ENCODE data around the gene PHACTR4. TPM values are rescaled to one million over a fixed set of nuclear protein-coding genes. Genes with fewer than 3 reads are reported as not detected.
"Not testable (repeated sequence)": the region's sequence is repeated elsewhere in the genome, so short reads cannot be mapped to it uniquely, and the experiment has no call there.

The PHACTR4 gene
- polyA plus RNA-seq = 38.0 TPM
- long read RNA-seq, donor 1 = 0 reads
- long read RNA-seq, donor 2, full-length matches to known transcripts = 4 of 4 reads
- long read RNA-seq, donor 2, partial matches to known transcripts = 0 of 4 reads
- long read RNA-seq, donor 2, other reads (novel, unspliced or antisense) = 0 of 4 reads
- long read RNA-seq, donor 3 = 0 reads
- long read RNA-seq, donor 4 = 0 reads
- long read RNA-seq, donor 5, full-length matches to known transcripts = 2 of 2 reads
- long read RNA-seq, donor 5, partial matches to known transcripts = 0 of 2 reads
- long read RNA-seq, donor 5, other reads (novel, unspliced or antisense) = 0 of 2 reads
- long read RNA-seq, donor 6, partial matches to known transcripts = 5 of 7 reads
- long read RNA-seq, donor 6, other reads (novel, unspliced or antisense) = 0 of 7 reads
- long read RNA-seq, donor 7, partial matches to known transcripts = 0 of 3 reads
- long read RNA-seq, donor 7, other reads (novel, unspliced or antisense) = 0 of 3 reads
- long read RNA-seq, donor 8, full-length matches to known transcripts = 8 of 8 reads
- long read RNA-seq, donor 8, partial matches to known transcripts = 0 of 8 reads
- long read RNA-seq, donor 8, other reads (novel, unspliced or antisense) = 0 of 8 reads
- long read RNA-seq, donor 9, partial matches to known transcripts = 0 of 1 reads
- long read RNA-seq, donor 9, other reads (novel, unspliced or antisense) = 0 of 1 reads
- long read RNA-seq, donor 10, partial matches to known transcripts = 0 of 3 reads
- long read RNA-seq, donor 10, other reads (novel, unspliced or antisense) = 0 of 3 reads
- long read RNA-seq, donor 11, partial matches to known transcripts = 0 of 1 reads
- long read RNA-seq, donor 11, other reads (novel, unspliced or antisense) = 0 of 1 reads

DNA sequence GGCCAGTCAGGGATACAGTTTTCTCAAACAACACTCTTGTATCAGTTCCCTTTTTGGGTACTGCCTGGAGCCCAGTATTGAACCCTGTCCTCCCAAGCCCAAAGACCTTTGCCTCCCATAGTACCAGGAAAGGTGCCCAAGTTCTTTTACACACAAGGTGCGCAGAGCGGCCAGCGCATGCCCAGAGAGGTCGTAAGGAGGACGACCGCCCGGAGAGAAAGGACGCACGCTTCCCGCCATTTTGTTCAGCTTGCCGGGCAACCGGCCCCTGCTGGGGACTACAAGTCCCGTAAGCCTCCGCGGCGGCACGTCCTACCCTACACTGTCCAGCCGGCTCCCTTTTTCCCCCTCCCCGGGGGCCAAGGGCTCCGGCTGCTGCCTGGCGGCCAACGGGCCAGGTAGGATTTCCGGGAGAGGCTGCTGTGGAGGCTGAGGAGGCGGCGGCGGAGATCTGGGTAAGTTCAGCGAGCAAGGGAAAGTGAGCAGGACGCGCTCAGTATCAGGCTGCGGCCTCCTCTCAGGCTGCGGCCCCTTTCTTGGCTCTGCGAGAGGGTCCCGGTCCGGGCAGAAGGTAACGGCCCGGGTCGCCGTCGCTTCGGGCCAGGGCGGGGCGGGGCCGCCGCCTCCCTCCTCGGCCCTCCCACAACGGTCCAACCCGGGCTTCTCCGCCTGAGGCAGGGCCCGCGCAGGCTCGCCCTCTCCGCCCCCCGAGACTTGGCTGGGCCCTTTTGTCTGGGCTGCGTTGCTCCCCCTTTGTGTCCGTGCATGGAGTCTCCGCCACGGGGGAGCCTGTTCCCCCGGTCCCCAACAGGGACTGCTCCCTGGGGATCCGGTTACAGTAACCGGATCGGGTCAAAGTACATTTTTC lies at the start of gene PHACTR4:
Gene PHACTR4 (plus strand): TSS at position 370 of the 868 bp plus-strand sequence. CDS start 37,708 bp downstream, outside the sequence.
- Histone ChIP-seq H3K4me1 (ENCODE audit: control insufficient read depth, insufficient read depth, low read length) (peaks cover 22% of the 10 kb centered on the region), H3K9me3 (ENCODE audit: control insufficient read depth, low read depth, low read length) (no peaks in the 10 kb centered on the region), H3K36me3 (ENCODE audit: control insufficient read depth, insufficient read depth, low read length) (no peaks in the 10 kb centered on the region), H3K27me3 (ENCODE audit: control insufficient read depth, insufficient read depth, low read length) (no peaks in the 10 kb centered on the region), H3K27ac (ENCODE audit: low read length) (peak within 1 kb of the TSS; percentile 97), H3K4me3 (ENCODE audit: low read length) (peak within 1 kb of the TSS; percentile 99)
- no CpG with 5 or more reads among the region's 61 CpGs for WGBS (ENCODE audit: insufficient coverage, low lambda C conversion rate)
- peak; percentile 92 to 95 for DNase-seq

DNA sequence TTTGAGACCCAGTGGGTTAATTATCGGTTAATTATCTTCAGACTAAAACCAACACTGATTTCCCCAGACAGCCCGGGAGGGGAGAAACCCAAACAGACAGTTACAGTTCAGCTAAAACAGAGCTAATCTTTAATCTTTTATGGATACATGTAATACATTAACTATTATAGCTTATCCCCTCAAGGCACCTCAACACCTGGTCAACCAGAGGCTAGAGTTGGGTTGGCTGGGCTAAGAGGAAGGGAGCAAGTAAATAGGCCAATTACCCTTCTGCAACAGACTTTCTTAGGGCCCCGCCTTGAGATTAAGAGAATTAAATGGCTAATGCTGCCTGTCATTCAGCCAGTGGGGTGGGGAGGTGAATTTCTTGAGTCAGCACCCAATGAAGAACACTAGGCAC lies 47.3 kb upstream of the PHACTR4 start:
- H3K9me3 ChIP-seq (ENCODE audit: control insufficient read depth, low read depth, low read length) = no peaks in the 10 kb centered on the region
- DNase-seq = peak; percentile 92 to 97
- H3K27me3 ChIP-seq (ENCODE audit: control insufficient read depth, insufficient read depth, low read length) = no peaks in the 10 kb centered on the region
- no CpG with 5 or more reads among the region's 3 CpGs for WGBS (ENCODE audit: insufficient coverage, low lambda C conversion rate)
- peak overlapping the region; percentile 90 for H3K27ac ChIP-seq (ENCODE audit: low read length)
- H3K4me3 ChIP-seq (ENCODE audit: low read length) = no peak overlapping the region
- no peaks in the 10 kb centered on the region for H3K36me3 ChIP-seq (ENCODE audit: control insufficient read depth, insufficient read depth, low read length)
- peaks cover 50% of the 10 kb centered on the region for H3K4me1 ChIP-seq (ENCODE audit: control insufficient read depth, insufficient read depth, low read length)

- H3K27ac ChIP-seq (ENCODE audit: low read length) = peak overlapping the region; percentile 90
- H3K4me3 ChIP-seq (ENCODE audit: low read length) = no peak overlapping the region
- DNase-seq = peak; percentile 57 to 84
- no peaks in the 10 kb centered on the region for H3K36me3 ChIP-seq (ENCODE audit: control insufficient read depth, insufficient read depth, low read length)
- no peaks in the 10 kb centered on the region for H3K9me3 ChIP-seq (ENCODE audit: control insufficient read depth, low read depth, low read length)
- WGBS (ENCODE audit: insufficient coverage, low lambda C conversion rate) = no CpG with 5 or more reads among the region's 3 CpGs
- peaks cover 61% of the 10 kb centered on the region for H3K4me1 ChIP-seq (ENCODE audit: control insufficient read depth, insufficient read depth, low read length)
- no peaks in the 10 kb centered on the region for H3K27me3 ChIP-seq (ENCODE audit: control insufficient read depth, insufficient read depth, low read length)
These were observed 45.8 kb upstream of the PHACTR4 start for GRCh38 chr1:28323720-28324119.

DNA sequence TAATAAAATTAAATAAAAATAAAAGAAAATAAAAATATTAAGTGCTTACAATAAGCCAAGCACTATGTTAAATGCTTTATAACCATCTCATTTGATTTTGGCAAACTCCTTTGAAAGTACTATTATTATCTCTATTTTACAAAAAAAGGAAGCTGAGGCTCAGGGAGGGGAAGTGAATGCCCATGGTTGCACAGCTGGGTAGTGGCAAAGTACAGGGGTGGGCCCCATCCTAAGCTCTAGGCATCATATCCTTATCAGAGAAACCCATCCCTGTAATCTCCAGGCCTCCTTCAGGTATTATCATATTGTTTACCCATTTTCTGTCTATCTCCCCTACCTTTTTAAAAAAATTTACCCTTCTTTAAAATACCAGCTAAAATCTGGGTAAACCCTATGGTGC lies 43.0 kb upstream of the PHACTR4 start:
- Histone ChIP-seq H3K9me3 (ENCODE audit: control insufficient read depth, low read depth, low read length) (no peaks in the 10 kb centered on the region), H3K27me3 (ENCODE audit: control insufficient read depth, insufficient read depth, low read length) (no peaks in the 10 kb centered on the region), H3K27ac (ENCODE audit: low read length) (peak overlapping the region; percentile 92), H3K36me3 (ENCODE audit: control insufficient read depth, insufficient read depth, low read length) (peaks cover 10% of the 10 kb centered on the region), H3K4me3 (ENCODE audit: low read length) (no peak overlapping the region), H3K4me1 (ENCODE audit: control insufficient read depth, insufficient read depth, low read length) (peaks cover 55% of the 10 kb centered on the region)
- no peak for DNase-seq

GRCh38 chr1:28326984-28327383 lies 42.6 kb upstream of the PHACTR4 start:
- Histone ChIP-seq H3K9me3 (ENCODE audit: control insufficient read depth, low read depth, low read length) (no peaks in the 10 kb centered on the region), H3K36me3 (ENCODE audit: control insufficient read depth, insufficient read depth, low read length) (peaks cover 15% of the 10 kb centered on the region), H3K27ac (ENCODE audit: low read length) (peak overlapping the region; percentile 92), H3K27me3 (ENCODE audit: control insufficient read depth, insufficient read depth, low read length) (no peaks in the 10 kb centered on the region), H3K4me1 (ENCODE audit: control insufficient read depth, insufficient read depth, low read length) (peaks cover 50% of the 10 kb centered on the region), H3K4me3 (ENCODE audit: low read length) (no peak overlapping the region)
- peak; percentile 52 to 81 for DNase-seq
- WGBS (ENCODE audit: insufficient coverage, low lambda C conversion rate) = no CpG with 5 or more reads among the region's 3 CpGs

DNA sequence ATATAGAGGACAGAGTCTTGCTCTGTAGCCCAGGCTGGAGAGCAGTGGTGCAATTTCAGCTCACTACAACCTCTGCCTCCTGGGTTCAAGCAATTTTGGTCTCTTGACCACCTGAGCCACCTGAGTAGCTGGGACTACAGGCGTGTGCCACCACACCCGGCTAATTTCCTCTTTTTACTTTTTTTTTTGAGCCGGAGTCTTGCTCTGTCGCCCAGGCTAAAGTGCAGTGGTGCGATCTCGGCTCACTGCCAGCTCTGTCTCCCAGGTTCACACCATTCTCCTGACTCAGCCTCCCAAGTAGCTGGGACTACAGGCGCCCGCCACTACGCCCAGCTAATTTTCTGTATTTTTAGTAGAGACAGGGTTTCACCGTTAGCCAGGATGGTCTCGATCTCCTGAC lies 42.1 kb upstream of the PHACTR4 start:
- H3K27ac ChIP-seq (ENCODE audit: low read length) = peak overlapping the region; percentile 92
- no CpG with 5 or more reads among the region's 11 CpGs for WGBS (ENCODE audit: insufficient coverage, low lambda C conversion rate)

DNA sequence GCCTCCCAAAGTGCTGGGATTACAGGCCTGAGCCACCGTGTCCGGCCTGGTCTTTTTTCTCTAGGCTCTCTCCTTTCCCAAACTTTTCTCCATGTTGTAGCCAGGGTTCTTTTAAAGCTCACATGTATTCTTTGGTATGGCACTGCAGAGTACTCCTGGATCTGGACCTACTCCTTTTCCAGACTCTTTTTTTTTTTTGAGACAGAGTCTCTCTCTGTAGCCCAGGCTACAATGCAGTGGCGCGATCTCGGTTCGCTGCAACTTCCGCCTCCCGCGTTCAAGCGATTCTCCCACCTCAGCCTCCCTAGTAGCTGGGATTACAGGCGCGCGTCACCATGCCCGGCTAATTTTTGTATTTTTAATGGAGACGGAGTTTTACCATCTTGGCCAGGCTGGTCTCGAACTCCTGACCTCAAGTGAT lies 41.3 kb upstream of the PHACTR4 start:
- Histone ChIP-seq H3K27me3 (ENCODE audit: control insufficient read depth, insufficient read depth, low read length) (no peaks in the 10 kb centered on the region), H3K9me3 (ENCODE audit: control insufficient read depth, low read depth, low read length) (no peaks in the 10 kb centered on the region), H3K4me1 (ENCODE audit: control insufficient read depth, insufficient read depth, low read length) (peaks cover 44% of the 10 kb centered on the region), H3K27ac (ENCODE audit: low read length) (peak overlapping the region; percentile 92), H3K4me3 (ENCODE audit: low read length) (peak overlapping the region; percentile 71), H3K36me3 (ENCODE audit: control insufficient read depth, insufficient read depth, low read length) (peaks cover 26% of the 10 kb centered on the region)
- WGBS (ENCODE audit: insufficient coverage, low lambda C conversion rate) = 90% methylated on average over 2 of the region's 16 CpGs
- no peak for DNase-seq

More for the DNA sequence above, 42.1 kb upstream of the PHACTR4 start:
- not testable (repeated sequence) for H3K9me3 ChIP-seq (ENCODE audit: control insufficient read depth, low read depth, low read length); H3K4me3 ChIP-seq (ENCODE audit: low read length); H3K27me3 ChIP-seq (ENCODE audit: control insufficient read depth, insufficient read depth, low read length)
- H3K36me3 ChIP-seq (ENCODE audit: control insufficient read depth, insufficient read depth, low read length) = peaks cover 19% of the 10 kb centered on the region
- peak; percentile 33 to 69 for DNase-seq
- H3K4me1 ChIP-seq (ENCODE audit: control insufficient read depth, insufficient read depth, low read length) = peaks cover 50% of the 10 kb centered on the region

- Histone ChIP-seq H3K4me1 (ENCODE audit: control insufficient read depth, insufficient read depth, low read length) (peaks cover 33% of the 10 kb centered on the region), H3K9me3 (ENCODE audit: control insufficient read depth, low read depth, low read length) (no peaks in the 10 kb centered on the region), H3K36me3 (ENCODE audit: control insufficient read depth, insufficient read depth, low read length) (peaks cover 36% of the 10 kb centered on the region), H3K27me3 (ENCODE audit: control insufficient read depth, insufficient read depth, low read length) (no peaks in the 10 kb centered on the region), H3K4me3 (ENCODE audit: low read length) (peak overlapping the region; percentile 71), H3K27ac (ENCODE audit: low read length) (peak overlapping the region; percentile 92)
- DNase-seq = peak in 1 of 2 donors; percentile 37
- 56% methylated on average over 2 of the region's 29 CpGs for WGBS (ENCODE audit: insufficient coverage, low lambda C conversion rate)
These were observed 40.0 kb upstream of the PHACTR4 start for GRCh38 chr1:28329395-28330153.

- H3K4me3 ChIP-seq (ENCODE audit: low read length) = no peak overlapping the region
- H3K27me3 ChIP-seq (ENCODE audit: control insufficient read depth, insufficient read depth, low read length) = no peaks in the 10 kb centered on the region
- peaks cover 15% of the 10 kb centered on the region for H3K36me3 ChIP-seq (ENCODE audit: control insufficient read depth, insufficient read depth, low read length)
- H3K4me1 ChIP-seq (ENCODE audit: control insufficient read depth, insufficient read depth, low read length) = no peaks in the 10 kb centered on the region
- no peak for DNase-seq
- WGBS (ENCODE audit: insufficient coverage, low lambda C conversion rate) = no CpG with 5 or more reads among the region's 3 CpGs
- H3K9me3 ChIP-seq (ENCODE audit: control insufficient read depth, low read depth, low read length) = no peaks in the 10 kb centered on the region
- no peak overlapping the region for H3K27ac ChIP-seq (ENCODE audit: low read length)
These were observed 30.6 kb upstream of the PHACTR4 start for GRCh38 chr1:28338897-28339296.

Data from large intestine (tissue), 12 donors.